NCI-H345 (cell line): ENCODE data around the gene USP28.
"Not testable (repeated sequence)": the region's sequence is repeated elsewhere in the genome, so short reads cannot be mapped to it uniquely, and the experiment has no call there.

Source experiments
- DNase-seq: peaks from one replicate; lab custom pipeline; 2025; lab: John Stamatoyannopoulos, UW

The USP28 gene

DNA sequence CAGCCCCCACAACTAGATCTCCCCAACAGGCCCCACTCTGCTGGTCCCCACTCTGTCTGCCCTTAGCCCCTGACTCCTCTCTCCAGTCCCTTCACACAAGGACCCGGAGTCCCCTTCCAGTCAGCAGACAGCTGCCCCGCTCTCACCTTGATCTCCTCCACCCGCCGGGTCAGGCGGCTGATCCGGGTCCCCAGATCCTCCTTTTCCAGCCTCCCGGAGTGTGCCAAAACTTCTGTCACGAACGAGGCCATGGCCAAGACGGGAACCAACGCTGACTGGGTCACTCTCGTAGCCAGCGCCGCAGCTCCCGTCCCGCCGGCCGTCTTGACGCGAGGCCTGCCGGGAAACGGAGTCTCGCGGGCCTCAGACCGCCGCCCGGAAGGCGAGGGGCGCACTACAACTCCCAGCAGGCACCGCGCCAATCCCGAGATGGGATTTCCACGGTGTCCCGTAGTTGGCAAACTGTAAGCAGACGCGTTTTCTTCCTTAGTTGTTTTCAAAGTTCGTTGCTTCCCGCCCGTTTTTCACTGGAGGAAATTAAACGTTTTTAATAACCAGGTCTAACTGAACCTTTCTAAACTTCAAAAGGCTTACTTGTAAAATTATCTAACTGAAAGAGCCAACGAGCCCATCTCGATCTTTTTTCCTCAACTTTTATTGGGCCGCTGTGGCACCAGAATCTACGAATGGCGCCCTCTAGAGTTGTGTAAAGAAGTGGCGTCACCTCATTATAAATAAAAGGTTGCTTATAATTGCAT, 101.8 kb downstream of the USP28 start, which contains the start of gene ZW10:
Gene ZW10, minus strand, starts transcription at position 277 of the 758 bp plus-strand sequence. Its CDS starts 26 bp downstream, at position 251.
- peak; percentile 97 for DNase-seq

- peak; percentile 30 for DNase-seq
Observed at GRCh38 chr11:113773092-113773415, 102.3 kb downstream of the USP28 start.

DNA sequence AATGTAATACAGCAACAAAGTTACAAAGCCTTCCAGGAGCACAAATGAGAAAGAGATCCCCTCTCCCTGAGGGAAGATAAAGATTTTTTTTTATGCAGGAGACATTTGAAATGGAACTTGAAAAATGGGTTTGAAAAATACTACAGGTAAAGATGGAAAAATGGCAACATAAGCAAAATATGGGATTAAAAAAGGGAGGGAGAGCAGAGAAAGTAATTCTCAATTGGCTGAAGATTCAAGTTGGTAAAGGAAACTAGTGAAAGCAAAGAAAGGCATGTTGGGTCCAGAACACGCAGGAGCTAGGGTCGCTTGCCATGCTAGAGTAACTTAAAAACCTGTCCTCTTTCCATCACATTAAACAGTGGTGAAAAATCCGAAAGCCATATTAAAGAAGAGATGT, 103.4 kb downstream of the USP28 start:
- DNase-seq, result no peak

DNA sequence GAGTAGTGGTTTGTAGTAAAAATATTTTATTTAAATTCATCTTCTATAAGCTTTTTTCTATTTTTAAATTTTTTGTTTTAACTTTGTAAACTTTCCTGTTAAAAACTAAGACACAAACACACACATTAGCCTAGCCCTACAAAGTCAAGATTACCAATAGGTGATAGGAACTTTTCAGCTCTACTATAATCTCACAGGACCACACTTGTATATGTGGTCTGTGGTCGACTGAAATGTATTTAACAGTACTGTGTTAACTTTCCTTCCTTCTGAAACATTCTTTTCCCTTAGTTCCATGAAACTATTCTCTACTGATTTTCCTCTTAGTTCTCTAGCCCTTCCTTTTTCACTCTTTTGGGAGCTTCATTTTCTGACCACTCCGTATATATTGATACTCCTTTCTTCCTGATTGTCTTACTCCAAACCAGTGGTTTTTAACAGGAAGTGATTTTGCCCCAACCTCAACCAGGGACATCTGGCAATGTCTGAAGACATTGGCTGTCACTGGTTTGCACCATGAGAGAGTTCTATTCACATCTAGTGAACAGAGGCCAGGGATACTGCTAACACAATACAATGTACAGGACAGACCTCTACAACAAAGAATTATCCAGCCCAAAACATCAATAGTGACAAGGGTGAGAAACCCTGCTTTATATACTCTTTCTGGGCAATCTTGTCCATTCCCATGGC, 110.7 kb downstream of the USP28 start:
- DNase-seq, result no peak

DNA sequence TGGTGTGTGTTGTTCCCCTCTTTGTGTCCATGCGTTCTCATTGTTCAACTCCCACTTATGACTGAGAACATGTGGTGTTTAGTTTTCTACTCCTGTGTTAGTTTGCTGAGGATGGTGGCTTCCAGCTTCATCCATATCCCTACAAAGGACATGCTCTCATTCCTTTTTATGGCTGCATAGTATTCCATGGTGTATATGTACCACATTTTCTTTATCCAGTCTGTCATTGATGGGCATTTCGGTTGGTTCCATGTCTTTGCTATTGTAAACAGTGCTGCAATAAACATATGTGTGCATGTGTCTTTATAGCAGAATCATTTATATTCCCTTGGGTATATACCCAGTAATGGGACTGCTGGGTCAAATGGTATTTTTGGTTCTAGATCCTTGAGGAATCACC, 112.3 kb downstream of the USP28 start:
- DNase-seq, result not testable (repeated sequence)

- DNase-seq, result no peak
Observed at GRCh38 chr11:113760241-113760640, 115.1 kb downstream of the USP28 start.

- no peak for DNase-seq
Observed at GRCh38 chr11:113752932-113753331, 122.4 kb downstream of the USP28 start.
